H1 (cell line): Measurements from ENCODE around the gene DPP4. TPM values are rescaled to one million over a fixed set of nuclear protein-coding genes. Genes with fewer than 3 reads are reported as not detected.

Experiments used
- CHD7 ChIP-seq: fragments of 300-600 bp; sonication (generic); IDR thresholded peaks from 2 replicates; pipeline ENCODE4 v1.7.1; 2012; ENCODE audit warnings: low read length, moderate library complexity, mild to moderate bottlenecking, inconsistent platforms; ENCODE audit not compliant: insufficient replicate concordance
- CREB1 ChIP-seq: IDR thresholded peaks from 2 replicates; pipeline ENCODE4 v1.6.1; 2012; ENCODE audit warnings: inconsistent platforms
- KDM5A ChIP-seq: fragments of 200-600 bp; IDR thresholded peaks from 2 replicates; pipeline ENCODE4 v1.7.1; 2012; ENCODE audit warnings: mild to moderate bottlenecking, low read length, inconsistent platforms, mixed read lengths
- MAFK ChIP-seq: IDR thresholded peaks from 2 replicates; pipeline ENCODE4 v1.6.1; 2012; ENCODE audit warnings: low read depth, mild to moderate bottlenecking, improper control_type of control experiment, low read length
- RFX5 ChIP-seq: IDR thresholded peaks from 2 replicates; pipeline ENCODE4 v1.6.1; 2011; ENCODE audit warnings: low read depth, low read length, improper control_type of control experiment, borderline replicate concordance
- RXRA ChIP-seq: IDR thresholded peaks from 2 replicates; pipeline ENCODE4 v1.6.1; 2011; ENCODE audit warnings: low read depth, mild to moderate bottlenecking, low read length, moderate library complexity; ENCODE audit not compliant: insufficient read depth
- SIX5 ChIP-seq: IDR thresholded peaks from 2 replicates; pipeline ENCODE4 v1.6.1; 2011; ENCODE audit warnings: mild to moderate bottlenecking, low read depth, low read length
- SP1 ChIP-seq: IDR thresholded peaks from 2 replicates; pipeline ENCODE4 v1.6.1; 2011; ENCODE audit warnings: low read depth, low read length
- SP4 ChIP-seq: IDR thresholded peaks from 2 replicates; pipeline ENCODE4 v1.6.1; 2012; ENCODE audit warnings: low read length, inconsistent platforms
- polyA plus RNA-seq, 7 experiments: library from polyadenylated mRNA; depleted of rRNA in 3 of 7; stranded (reverse) in 5 of 7; unstranded in 2 of 7; fragments of >200 nt in 5 of 7; fragments of 200-250 nt in 2 of 7; gene quantifications; 1 replicate in 5 of 7; 2 replicates in 1 of 7; 4 replicates in 1 of 7; pipeline versions ENCODE4 v1.2.1 to v1.2.3, GENCODE V29; 2011 to 2013; ENCODE audit warnings: missing spikeins in 2 of 7, mixed read lengths in 2 of 7
- total RNA-seq: library from RNA; stranded (reverse); fragmentation: NEBNext Ultra II Directional; extraction: Animal tissue kit (Norgen Biotek cat#: 25700); gene quantifications from 2 replicates; pipeline ENCODE4 v1.2.1, GENCODE V29; 2021
- TF ChIP-seq, protein P1 (sequence below): IDR thresholded peaks from 2 replicates; pipeline ENCODE4 v1.6.1; 2012; ENCODE audit warnings: inconsistent platforms

DPP4 gene
- total and polyA plus RNA-seq, 2 of the 8 experiments (the other 6 are each of a cell fraction or from before 2014, with no cell fraction given): 1.3 to 3.1 TPM

DNA sequence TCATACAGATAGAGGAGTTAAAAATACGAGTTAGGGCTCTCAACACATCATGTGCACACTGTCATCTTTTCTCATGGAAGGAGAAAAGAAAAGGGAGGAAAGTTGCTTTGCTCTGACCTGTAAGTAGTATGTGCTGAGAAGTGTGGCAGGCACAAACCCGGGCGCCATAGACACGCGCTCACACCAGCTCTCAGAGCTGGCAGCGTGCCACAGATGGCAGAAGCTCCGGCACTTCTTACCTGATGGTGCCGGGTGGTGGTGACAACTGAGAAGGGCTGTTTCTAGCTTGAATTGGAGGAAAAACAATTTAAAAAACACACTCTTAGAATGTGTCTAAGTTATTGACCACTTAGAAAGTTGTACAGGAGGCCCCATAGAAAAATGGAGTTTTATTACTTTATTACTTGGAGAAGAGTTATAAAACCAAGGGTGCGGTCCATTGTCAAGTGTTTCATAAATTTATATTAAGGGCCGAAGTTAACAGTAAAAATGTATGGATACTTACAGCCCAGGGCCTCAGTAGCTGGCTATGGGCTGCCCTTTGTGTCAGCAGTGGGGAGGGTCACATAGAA is 92.2 kb downstream of the DPP4 start (continued):
- no peak for TF ChIP-seq CHD7
- TF ChIP-seq SP1: no peak
- TF ChIP-seq SP4: no peak
- TF ChIP-seq, protein P1, sequence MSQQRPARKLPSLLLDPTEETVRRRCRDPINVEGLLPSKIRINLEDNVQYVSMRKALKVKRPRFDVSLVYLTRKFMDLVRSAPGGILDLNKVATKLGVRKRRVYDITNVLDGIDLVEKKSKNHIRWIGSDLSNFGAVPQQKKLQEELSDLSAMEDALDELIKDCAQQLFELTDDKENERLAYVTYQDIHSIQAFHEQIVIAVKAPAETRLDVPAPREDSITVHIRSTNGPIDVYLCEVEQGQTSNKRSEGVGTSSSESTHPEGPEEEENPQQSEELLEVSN: no peak
- no peak for TF ChIP-seq SIX5
- TF ChIP-seq RXRA: no peak
- no peak for TF ChIP-seq KDM5A
- TF ChIP-seq CREB1: no peak
- TF ChIP-seq MAFK: no peak
- TF ChIP-seq RFX5: no peak
